Natural killer cell (primary cell): ENCODE results near the gene FAM13B. TPM values are rescaled to one million over a fixed set of nuclear protein-coding genes. Genes with fewer than 3 reads are reported as not detected.
"Not testable (repeated sequence)": the region's sequence is repeated elsewhere in the genome, so short reads cannot be mapped to it uniquely, and the experiment has no call there.

Experiments used
- ATAC-seq, 3 donors: fragments of 150-1000 bp in 2 of 3; fragments of 200-7000 bp in 1 of 3; cut with Tn5 transposase; 1 replicate in 1 of 3; 2 replicates in 2 of 3; pipeline ENCODE4 v1.10.0; 2021; ENCODE audit warnings: mild to moderate bottlenecking in 2 of 3, moderate library complexity in 2 of 3
- DNase-seq, 2 donors: peaks; one replicate each; pipeline versions ENCODE4 v3.0.0 to v3.0.0-alpha.2; 2013 to 2021; ENCODE audit warnings: mixed read lengths in 1 of 2
- H3K27ac ChIP-seq: one replicate; pipeline ENCODE4 v1.5.1; 2013; ENCODE audit warnings: mild to moderate bottlenecking, low read length
- H3K27me3 ChIP-seq: one replicate; pipeline ENCODE4 v1.6.1; 2013; ENCODE audit warnings: low read length; ENCODE audit not compliant: control insufficient read depth, insufficient read depth
- H3K36me3 ChIP-seq: one replicate; pipeline ENCODE4 v1.6.1; 2013; ENCODE audit warnings: low read length; ENCODE audit not compliant: control insufficient read depth, insufficient read depth
- H3K4me1 ChIP-seq: one replicate; pipeline ENCODE4 v1.6.1; 2013; ENCODE audit warnings: low read length; ENCODE audit not compliant: control insufficient read depth, insufficient read depth
- H3K4me3 ChIP-seq: one replicate; pipeline ENCODE4 v1.5.1; 2013; ENCODE audit warnings: low read length
- H3K9me3 ChIP-seq: one replicate; pipeline ENCODE4 v1.6.1; 2013; ENCODE audit warnings: low read length; ENCODE audit not compliant: control insufficient read depth, insufficient read depth
- H3K27ac Mint-ChIP-seq, 2 donors: one replicate each; pipeline ENCODE4 v1.8.0; 2022; ENCODE audit warnings: mild to moderate bottlenecking in 2 of 2, mixed read lengths in 2 of 2, moderate library complexity in 1 of 2
- H3K27me3 Mint-ChIP-seq, 2 donors: one replicate each; pipeline ENCODE4 v1.8.0; 2022; ENCODE audit warnings: low read depth in 2 of 2, mixed read lengths in 2 of 2
- H3K36me3 Mint-ChIP-seq: one replicate; pipeline ENCODE4 v1.8.0; 2022; ENCODE audit warnings: mixed read lengths
- H3K4me1 Mint-ChIP-seq, 2 donors: one replicate each; pipeline ENCODE4 v1.8.0; 2022; ENCODE audit warnings: mixed read lengths in 2 of 2
- H3K4me3 Mint-ChIP-seq: one replicate; pipeline ENCODE4 v1.8.0; 2022; ENCODE audit warnings: mild to moderate bottlenecking, moderate library complexity, mixed read lengths
- H3K9me3 Mint-ChIP-seq, 2 donors: one replicate each; pipeline ENCODE4 v1.8.0; 2022; ENCODE audit warnings: mixed read lengths in 2 of 2
- CTCF ChIP-seq: fragments of 200-600 bp; IDR thresholded peaks from one replicate; pipeline ENCODE4 v1.8.0; 2022; ENCODE audit warnings: antibody characterized with exemption
- WGBS: methylation state at CpG from one replicate; pipeline ENCODE4 v1.1.7; 2013; ENCODE audit warnings: missing lambda C conversion rate; ENCODE audit not compliant: insufficient coverage; 5-methylcytosine and 5-hydroxymethylcytosine counted together
- intact Hi-C: fragments of 100-400 bp; cut with micrococcal nuclease; formaldehyde crosslinking; loops from one replicate; pipeline ENCODE4 v1.14.2; 2022
- total RNA-seq, 4 donors: library from RNA; stranded (reverse); fragments of 120-200 nt in 1 of 4; gene quantifications; one replicate each; pipeline versions ENCODE4 v1.2.3 to v1.2.4, GENCODE V29; 2013 to 2022

Gene FAM13B
- total RNA-seq, 3 donors from 2014 or later (not counting 1 experiment from before 2014, with no cell fraction given) = 58.8 to 74.4 (median 67.4) TPM

- H3K27ac Mint-ChIP-seq = peak overlapping the region; percentile 63 to 74
- intact Hi-C loops, H3K36me3 ChIP-seq, H3K27ac ChIP-seq, DNase-seq, H3K27me3 Mint-ChIP-seq, ATAC-seq, H3K9me3 Mint-ChIP-seq, H3K4me3 Mint-ChIP-seq, H3K27me3 ChIP-seq, H3K36me3 Mint-ChIP-seq, H3K9me3 ChIP-seq, H3K4me3 ChIP-seq: not testable (repeated sequence)
- peaks cover 27% of the 10 kb centered on the region for H3K4me1 ChIP-seq
- 94% methylated on average over 3 of the region's 9 CpGs for WGBS
- H3K4me1 Mint-ChIP-seq = peaks cover 80 to 81% of the 10 kb centered on the region in 2 donors
Observed at GRCh38 chr5:138026793-138027192, 6.1 kb downstream of the FAM13B start.

DNA sequence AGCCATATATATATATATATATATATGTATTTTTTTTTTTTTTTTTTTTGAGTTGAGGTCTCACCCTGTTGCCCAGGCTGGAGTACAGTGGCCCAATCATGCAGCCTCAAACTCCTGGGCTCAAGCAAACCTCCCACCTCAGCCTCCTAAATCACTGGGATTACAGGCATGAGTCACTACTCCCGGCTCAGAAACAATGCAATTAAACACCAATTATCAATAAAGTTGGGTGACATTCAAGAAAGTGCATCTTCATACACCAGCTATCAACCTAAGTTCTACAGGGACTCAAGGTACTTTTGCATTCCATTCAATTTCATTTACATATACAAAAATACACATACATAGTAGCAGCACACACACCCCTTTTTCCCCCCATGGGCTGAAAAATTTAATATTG, 7.6 kb downstream of the FAM13B start:
- no peaks in the 10 kb centered on the region for H3K27me3 ChIP-seq
- H3K27me3 Mint-ChIP-seq = no peaks in the 10 kb centered on the region
- intact Hi-C loops = no loop called here
- no peak for TF ChIP-seq CTCF
- ATAC-seq = no peak
- DNase-seq = no peak
- peaks cover 6% of the 10 kb centered on the region for H3K36me3 ChIP-seq
- H3K36me3 Mint-ChIP-seq = no peaks in the 10 kb centered on the region
- H3K4me1 Mint-ChIP-seq = peaks cover 77 to 82% of the 10 kb centered on the region in 2 donors
- no peak overlapping the region for H3K27ac ChIP-seq
- peaks cover 14% of the 10 kb centered on the region for H3K4me1 ChIP-seq
- H3K27ac Mint-ChIP-seq = peak overlapping the region in 1 of 2 donors; percentile 47
- H3K4me3 Mint-ChIP-seq = no peak overlapping the region
- H3K9me3 Mint-ChIP-seq = no peaks in the 10 kb centered on the region
- no peaks in the 10 kb centered on the region for H3K9me3 ChIP-seq
- WGBS = 100% methylated on average over 1 of the region's 1 CpG
- H3K4me3 ChIP-seq = no peak overlapping the region

DNA sequence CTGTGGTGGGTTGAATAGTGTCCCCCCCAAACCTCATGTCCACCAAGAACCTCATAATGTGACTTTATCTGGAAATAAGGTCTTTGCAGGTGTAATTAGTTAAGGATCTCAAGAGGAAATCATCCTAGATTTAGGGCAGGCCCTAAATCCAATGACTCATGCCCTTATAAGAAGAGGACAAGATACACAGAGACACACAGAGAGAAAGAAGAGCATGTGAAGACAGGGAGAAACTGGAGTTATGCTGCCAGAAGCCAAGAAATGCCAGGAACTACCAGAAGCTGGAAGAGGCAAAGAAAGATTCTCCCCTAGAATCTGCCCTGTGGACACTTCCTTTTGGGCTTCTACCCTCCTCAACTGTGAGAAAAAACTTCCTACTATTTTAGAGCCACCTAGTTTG, 8.8 kb downstream of the FAM13B start:
- H3K27me3 Mint-ChIP-seq = no peaks in the 10 kb centered on the region
- Histone ChIP-seq H3K4me1 (peaks cover 10% of the 10 kb centered on the region), H3K9me3 (no peaks in the 10 kb centered on the region), H3K4me3 (no peak overlapping the region), H3K27me3 (no peaks in the 10 kb centered on the region), H3K36me3 (peaks cover 11% of the 10 kb centered on the region), H3K27ac (no peak overlapping the region)
- H3K4me3 Mint-ChIP-seq = no peak overlapping the region
- DNase-seq (no peak), ATAC-seq (no peak)
- no peak for TF ChIP-seq CTCF
- H3K36me3 Mint-ChIP-seq = peaks cover 3% of the 10 kb centered on the region
- peak overlapping the region; percentile 14 to 52 for H3K27ac Mint-ChIP-seq
- H3K4me1 Mint-ChIP-seq = peaks cover 65 to 70% of the 10 kb centered on the region in 2 donors
- intact Hi-C loops = no loop called here
- H3K9me3 Mint-ChIP-seq = no peaks in the 10 kb centered on the region

- no peak for TF ChIP-seq CTCF
- intact Hi-C loops = no loop called here
- Mint-ChIP-seq H3K4me3 (no peak overlapping the region), H3K4me1 (peaks cover 58 to 65% of the 10 kb centered on the region in 2 donors), H3K9me3 (no peaks in the 10 kb centered on the region), H3K36me3 (peaks cover 6% of the 10 kb centered on the region), H3K27ac (no peak overlapping the region), H3K27me3 (no peaks in the 10 kb centered on the region)
- Histone ChIP-seq H3K4me3 (no peak overlapping the region), H3K27ac (no peak overlapping the region), H3K4me1 (peaks cover 4% of the 10 kb centered on the region), H3K27me3 (no peaks in the 10 kb centered on the region), H3K36me3 (peaks cover 23% of the 10 kb centered on the region), H3K9me3 (no peaks in the 10 kb centered on the region)
- WGBS = 90% methylated on average over 2 of the region's 3 CpGs
- ATAC-seq (no peak), DNase-seq (no peak)
Observed at GRCh38 chr5:138022912-138023311, 10.0 kb downstream of the FAM13B start.
